K562 (cell line): ENCODE data around the gene SYNJ2. TPM values are rescaled to one million over a fixed set of nuclear protein-coding genes. Genes with fewer than 3 reads are reported as not detected.

Experiments used
- ATAC-seq: fragments of 200-7000 bp; cut with Tn5 transposase; 3 replicates; pipeline ENCODE4 v1.9.1; 2020; ENCODE audit warnings: moderate library complexity
- BruUV-seq: library from RNA; stranded (reverse); fragments of 400-500 nt; replicated peaks from 2 replicates; lab custom pipeline; 2021; lab: Mats Ljungman, UMichigan
- CTCF ChIA-PET: fragments of 300-600 bp; formaldehyde crosslinking; extraction: SDS; loops from one replicate; lab custom pipeline; 2021; ENCODE audit warnings: low intra/inter-chr PET ratio; lab: Yijun Ruan, JAX
- POLR2A ChIA-PET: fragments of 300-600, 350-650 bp; sonication (Branson Sonifier 250); formaldehyde crosslinking; extraction: SDS; loops from one replicate; lab custom pipeline; 2021; ENCODE audit warnings: antibody characterized with exemption, inconsistent platforms; lab: Yijun Ruan, JAX
- DNase-seq, 4 experiments: peaks; one replicate each; pipeline versions ENCODE4 v3.0.0 to v3.0.0-alpha.2; 2011 to 2018; ENCODE audit warnings: low spot score in 3 of 4, mixed read lengths in 3 of 4; ENCODE audit errors: extremely low read depth in 1 of 4
- FAIRE-seq: peaks from 2 replicates; lab custom pipeline; 2011; peaks lifted over from hg19 to GRCh38; lab: Jason Lieb, UNC
- H2AFZ ChIP-seq: 2 replicates; pipeline ENCODE4 v1.6.0; 2011; ENCODE audit warnings: low read depth, low read length, control low read depth, inconsistent platforms
- H3K27ac ChIP-seq: fragments of 200-600 bp; 3 replicates; pipeline ENCODE4 v1.8.0; 2011; ENCODE audit warnings: low read depth, mild to moderate bottlenecking, control low read depth, inconsistent platforms, low read length, moderate library complexity, mixed read lengths; ENCODE audit errors: extremely low read depth
- H3K27me3 ChIP-seq, 2 experiments: fragments of 300-600 bp in 1 of 2; 2 replicates in 1 of 2; 3 replicates in 1 of 2; pipeline versions ENCODE4 v1.6.0 to v1.8.0; 2011; ENCODE audit warnings: inconsistent platforms in 2 of 2, low read length in 2 of 2, mild to moderate bottlenecking in 1 of 2, mixed read lengths in 1 of 2, moderate library complexity in 1 of 2; ENCODE audit not compliant: control insufficient read depth in 2 of 2, insufficient read depth in 2 of 2
- H3K36me3 ChIP-seq: fragments of 300-600 bp; 3 replicates; pipeline ENCODE4 v1.8.0; 2011; ENCODE audit warnings: mild to moderate bottlenecking, low read length, inconsistent platforms; ENCODE audit not compliant: control insufficient read depth, insufficient read depth
- H3K4me1 ChIP-seq, 2 experiments: fragments of 200-600 bp in 1 of 2; replicated peaks in 1 of 2; 2 replicates in 1 of 2; 3 replicates in 1 of 2; pipeline versions ENCODE4 v1.5.1 to v1.8.0; 2011; ENCODE audit warnings: inconsistent platforms in 2 of 2, low read length in 2 of 2, mild to moderate bottlenecking in 1 of 2, mixed read lengths in 1 of 2, moderate library complexity in 1 of 2; ENCODE audit not compliant: control insufficient read depth in 2 of 2, insufficient read depth in 2 of 2
- H3K4me2 ChIP-seq: 2 replicates; pipeline ENCODE4 v1.6.1; 2011; ENCODE audit warnings: low read length, control low read depth, inconsistent platforms, mixed read lengths; ENCODE audit not compliant: insufficient read depth
- H3K4me3 ChIP-seq: fragments of 200-600 bp; sonication (generic), shearing (Covaris generic); 2 replicates; pipeline ENCODE4 v1.5.1; 2016; ENCODE audit warnings: control low read depth, inconsistent platforms
- H3K79me2 ChIP-seq: fragments of 200-600 bp; 3 replicates; pipeline ENCODE4 v1.8.0; 2011; ENCODE audit warnings: low read length, inconsistent platforms; ENCODE audit not compliant: control insufficient read depth, insufficient read depth
- H3K9ac ChIP-seq, 2 experiments: 2 replicates each; pipeline versions ENCODE4 v1.6.0 to v1.6.1; 2011; ENCODE audit warnings: low read depth in 2 of 2, low read length in 2 of 2, control low read depth in 1 of 2, inconsistent platforms in 1 of 2, mild to moderate bottlenecking in 1 of 2, mixed read lengths in 1 of 2; ENCODE audit not compliant: insufficient read depth in 1 of 2
- H3K9me1 ChIP-seq: one replicate; pipeline ENCODE4 v1.6.0; 2011; ENCODE audit warnings: inconsistent platforms, mild to moderate bottlenecking, low read length, moderate library complexity; ENCODE audit not compliant: control insufficient read depth, insufficient read depth
- H3K9me3 ChIP-seq: replicated peaks from 2 replicates; pipeline ENCODE4 v1.5.1; 2011; ENCODE audit warnings: low read depth, low read length, inconsistent platforms; ENCODE audit not compliant: control insufficient read depth, insufficient read depth
- H4K20me1 ChIP-seq: replicated peaks from 2 replicates; pipeline ENCODE4 v1.6.1; 2011; ENCODE audit warnings: low read length, inconsistent platforms, mixed read lengths; ENCODE audit not compliant: control insufficient read depth, insufficient read depth
- CEBPB ChIP-seq: fragments of 450-650 bp; IDR thresholded peaks from 2 replicates; pipeline ENCODE4 v1.6.1; 2016; ENCODE audit warnings: missing genetic modification characterization, missing compliant biosample characterization
- CEBPZ ChIP-seq: fragments of 150-350 bp; IDR thresholded peaks from 2 replicates; pipeline ENCODE4 v1.6.1; 2014; ENCODE audit warnings: low read depth, mild to moderate bottlenecking, low read length, borderline replicate concordance
- LCOR ChIP-seq: sonication (generic); formaldehyde crosslinking; IDR thresholded peaks from 2 replicates; pipeline ENCODE4 v1.8.0; 2022; ENCODE audit warnings: mild to moderate bottlenecking, missing genetic modification reagents
- NFATC3 ChIP-seq: fragments of 450-650 bp; IDR thresholded peaks from 2 replicates; pipeline ENCODE4 v1.6.1; 2017; ENCODE audit warnings: mild to moderate bottlenecking
- PKNOX1 ChIP-seq: fragments of 450-650 bp; IDR thresholded peaks from 2 replicates; pipeline ENCODE4 v1.6.1; 2016
- RNF2 ChIP-seq: sonication (generic); IDR thresholded peaks from 2 replicates; pipeline ENCODE4 v1.6.1; 2016
- ZNF41 ChIP-seq: fragments of 250-450 bp; sonication (Bioruptor Pico); conservative IDR thresholded peaks from 2 replicates; pipeline ENCODE4 v1.4.0; 2020; ENCODE audit warnings: mild to moderate bottlenecking
- ZNF518B ChIP-seq: fragments of 250-450 bp; sonication (Bioruptor Pico); IDR thresholded peaks from 2 replicates; pipeline ENCODE4 v1.5.0; 2021; ENCODE audit warnings: mild to moderate bottlenecking, moderate library complexity
- WGBS: fragments of 100-300 bp; shearing (Covaris generic); methylation state at CpG from one replicate; pipeline ENCODE4 v1.1.6; 2016; ENCODE audit warnings: low coverage, mixed read lengths; ENCODE audit not compliant: insufficient coverage; ENCODE audit errors: missing lambda C conversion rate; 5-methylcytosine and 5-hydroxymethylcytosine counted together
- in situ Hi-C: fragments of 300-500 bp; cut with MboI; formaldehyde crosslinking; loops from 4 replicates; pipeline ENCODE4 v1.15.0; 2018; ENCODE audit warnings: inconsistent platforms, mixed read lengths
- intact Hi-C: fragments of 100-400 bp; cut with micrococcal nuclease; formaldehyde crosslinking; loops from 2 replicates; pipeline ENCODE4 v1.14.2; 2022
- polyA plus RNA-seq, 8 experiments: library from polyadenylated mRNA; depleted of rRNA in 4 of 8; stranded (reverse) in 5 of 8; unstranded in 3 of 8; fragments of >200 nt; fragmentation: Nextera tagmentation in 2 of 8; fragmentation: Illumina TruSeq in 1 of 8; extraction: Ambion mirVana in 2 of 8; extraction: Trizol in 1 of 8; gene quantifications; 2 replicates each; pipeline versions ENCODE4 v1.2.1 to v1.2.3, GENCODE V29; 2011 to 2014; ENCODE audit warnings: inconsistent platforms in 1 of 8, missing spikeins in 1 of 8
- total RNA-seq, 7 experiments: library from RNA; depleted of rRNA in 6 of 7; stranded (reverse); fragments of >200 nt in 6 of 7; fragmentation: Illumina TruSeq in 2 of 7; extraction: Trizol in 2 of 7; gene quantifications; 2 replicates each; pipeline versions ENCODE4 v1.2.1 to v1.2.3, GENCODE V29; 2011 to 2021; ENCODE audit warnings: low replicate concordance in 1 of 7

SYNJ2 gene
- total and polyA plus RNA-seq, 9 of the 15 experiments (the other 6 are each of a cell fraction or from before 2014, with no cell fraction given): 3.0 to 27.7 (median 17.8) TPM

GRCh38 chr6:158058171-158058651 is 76.5 kb downstream of the SYNJ2 start:
- ChIA-PET CTCF (interaction anchor here (0.5 kb wide), 1 partner anchor 918 kb away, joined by 3 read pairs; no protein-coding TSS in a partner anchor), POLR2A (interaction anchor here (0.7 to 4.4 kb wide), 3 partner anchors 10 to 82 kb away, joined by 3 to 28 read pairs (median 3); no protein-coding TSS in a partner anchor)
- BruUV-seq: no TSS peak
- Histone ChIP-seq H3K9ac (no peak overlapping the region), H3K4me2 (no peak overlapping the region), H3K9me1 (no peaks in the 10 kb centered on the region), H4K20me1 (no peaks in the 10 kb centered on the region), H3K27me3 (no peaks in the 10 kb centered on the region), H3K79me2 (no peaks in the 10 kb centered on the region), H3K9me3 (no peaks in the 10 kb centered on the region), H3K4me3 (no peak overlapping the region), H3K4me1 (peaks cover 0 to 13% of the 10 kb centered on the region in 2 experiments; a peak in 1 of 5 replicates), H3K27ac (no peak overlapping the region), H2AFZ (no peak overlapping the region), H3K36me3 (peaks cover 5% of the 10 kb centered on the region; the same call in 1 of the 3 replicates)
- no peak for DNase-seq
- in situ Hi-C loops: no loop called here
- intact Hi-C loops: no loop called here
- FAIRE-seq: no peak
- no peak for ATAC-seq
- TF ChIP-seq ZNF518B (no peak), CEBPZ (no peak), RNF2 (no peak), ZNF41 (CRISPR knock-in tag) (no peak), CEBPB (tag) (peak; percentile 31; the same call in 1 of the 2 replicates), LCOR (CRISPR knock-in tag) (no peak), PKNOX1 (no peak), NFATC3 (no peak)
- TF ChIP-seq, all 486 proteins: peak for 1
- 57% methylated on average over 1 of the region's 1 CpG for WGBS
